ENCODE results near the gene TAS2R39.

DNA sequence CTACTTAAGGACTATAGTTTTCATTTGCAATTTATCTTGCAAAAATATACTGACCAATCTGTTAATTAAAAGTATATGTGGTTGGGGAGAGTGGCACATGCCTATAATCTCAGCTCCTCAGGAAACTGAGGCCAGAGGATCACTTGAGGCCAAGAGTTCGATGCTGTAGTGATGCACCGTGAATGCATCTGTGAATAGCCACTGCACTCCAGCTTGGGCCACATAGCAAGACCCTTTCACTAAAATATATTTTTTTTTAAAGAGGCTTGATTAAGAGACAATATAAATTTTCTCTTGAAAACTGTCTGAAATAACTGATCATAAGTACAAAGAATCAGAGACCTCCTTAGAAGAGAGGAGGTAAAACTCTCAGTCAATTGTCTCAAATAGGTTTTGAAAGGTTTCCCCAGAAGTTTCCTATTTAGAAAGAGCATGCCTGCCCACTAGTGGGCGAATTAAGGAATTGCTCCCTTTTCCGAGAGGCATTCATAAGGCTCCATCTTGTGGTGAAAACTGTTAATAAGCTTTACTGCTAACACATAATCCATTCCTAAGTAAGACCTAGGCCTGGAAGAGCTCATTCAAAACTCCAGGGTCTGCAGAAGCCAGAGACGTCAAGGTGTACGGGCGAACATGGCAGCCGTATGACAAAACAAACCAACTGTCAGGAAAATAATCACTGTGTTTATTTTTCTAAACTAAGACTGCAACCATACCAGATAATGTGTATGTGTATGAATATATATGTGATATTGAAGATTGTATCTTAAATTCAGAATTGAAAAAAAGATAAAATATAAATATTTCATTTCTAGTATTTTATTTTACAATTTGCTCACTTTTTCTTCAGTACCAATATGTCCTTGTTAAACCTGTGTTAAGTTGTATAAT is 31.8 kb downstream of the TAS2R39 start:
- TF ChIP-seq EZH2 (IDR thresholded peaks at IDR 0.05; ENCODE audit: insufficient read depth, poor library complexity, severe bottlenecking): no peak
- no peak for TF ChIP-seq EZH2phosphoT487 (IDR thresholded peaks at IDR 0.05; ENCODE audit: insufficient read depth, low read depth)

Measured in GM23248 (cell line).